ENCODE measurements around the gene CUL3.

The CUL3 gene

DNA sequence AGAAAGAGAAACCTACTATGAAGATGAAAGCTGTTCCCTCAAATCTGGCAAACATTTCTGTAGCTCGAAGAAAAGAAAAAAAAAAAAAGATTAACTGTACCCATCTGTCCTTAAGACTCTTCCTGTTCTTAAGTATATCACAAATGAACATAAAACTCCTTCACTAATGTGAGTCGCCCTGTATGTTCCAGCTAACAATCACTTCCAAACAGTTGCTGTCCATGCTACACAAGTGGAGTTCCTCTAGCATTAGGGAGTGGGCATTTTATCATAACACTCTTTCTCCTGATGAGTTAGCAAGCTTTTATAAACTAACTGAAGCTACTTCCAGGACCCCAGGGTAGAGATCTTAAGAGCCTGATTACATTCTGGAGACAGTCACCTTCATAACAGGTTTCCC is 5.8 kb downstream of the CUL3 start:
- no peak for DNase-seq

DNA sequence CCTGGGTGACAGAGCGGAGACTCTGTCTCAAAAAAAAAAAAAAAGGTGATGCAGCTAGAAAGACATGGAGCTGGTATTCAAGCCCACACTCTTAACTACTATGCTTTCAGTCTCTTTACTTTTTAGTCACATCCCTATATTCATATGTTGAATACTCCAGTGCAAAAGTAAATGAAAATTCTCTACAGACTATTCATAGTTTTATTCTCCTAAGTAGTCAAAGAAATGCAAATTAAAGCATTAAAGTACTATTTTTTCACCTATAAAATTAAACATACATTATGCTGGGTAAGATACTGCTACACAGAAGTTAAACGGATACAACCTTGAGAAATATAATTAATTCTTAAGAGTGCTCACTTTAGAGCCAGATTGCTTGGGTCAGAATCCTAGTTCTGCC is 7.6 kb downstream of the CUL3 start:
- no peak for DNase-seq

DNA sequence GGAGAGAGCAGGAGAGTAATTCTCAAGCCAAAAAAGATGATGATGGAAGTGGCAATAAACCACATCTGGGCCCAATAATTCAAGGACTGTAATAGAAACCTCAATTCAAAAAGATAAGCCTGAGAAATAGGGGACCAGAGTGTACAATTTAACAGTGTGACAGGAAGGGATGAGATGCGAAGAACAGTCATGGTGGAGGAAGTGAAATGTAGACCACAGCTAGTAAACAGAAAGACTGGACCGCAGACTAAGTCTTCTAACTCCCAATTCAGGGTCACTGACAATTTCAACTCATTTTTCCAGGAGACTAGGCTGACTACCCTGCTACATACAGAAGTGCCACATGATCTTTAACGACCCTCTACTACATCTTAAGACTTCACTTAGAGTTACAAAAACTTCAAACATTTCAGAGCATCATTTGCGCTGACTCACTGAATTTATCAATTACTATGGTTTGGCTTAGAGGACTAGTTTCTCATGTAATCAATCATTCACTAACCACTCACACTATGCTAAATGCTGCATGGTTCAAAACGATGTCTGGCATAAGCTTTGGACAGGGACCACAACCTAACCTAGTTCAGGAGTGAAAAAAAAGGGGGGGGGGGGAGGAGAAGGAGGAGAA is 9.0 kb downstream of the CUL3 start:
- DNase-seq, result peak; percentile 27

DNA sequence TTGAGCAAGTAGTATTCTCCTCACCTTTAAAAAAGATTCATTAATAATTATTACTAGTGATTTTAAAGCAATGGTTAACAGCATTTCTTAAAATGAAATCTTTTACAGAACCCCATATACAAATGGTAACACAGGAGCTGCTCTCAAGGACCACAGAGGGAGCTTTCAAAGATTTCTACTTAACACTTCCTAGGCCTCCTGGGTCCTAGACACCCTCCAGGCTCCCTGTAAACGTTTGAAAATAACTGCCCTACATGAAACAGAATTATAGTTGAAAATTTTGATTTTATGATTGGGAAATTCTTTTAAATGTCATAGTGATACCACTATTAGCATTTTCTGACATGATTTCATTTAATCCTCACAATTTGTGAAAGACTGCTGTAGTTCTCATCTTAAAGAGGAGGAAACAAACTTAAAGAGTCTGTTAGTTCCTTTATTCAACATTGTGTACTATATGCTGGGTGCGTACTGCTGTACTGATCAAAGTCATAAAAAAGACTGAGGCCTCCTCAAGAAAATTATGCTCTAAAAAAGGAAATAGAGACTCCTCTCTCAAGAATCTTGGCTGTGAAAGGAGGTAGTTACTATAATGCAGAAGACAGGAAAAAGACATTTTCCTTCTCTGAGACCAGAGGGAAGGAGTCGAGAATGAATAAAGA is 10.6 kb downstream of the CUL3 start:
- DNase-seq, result no peak

DNA sequence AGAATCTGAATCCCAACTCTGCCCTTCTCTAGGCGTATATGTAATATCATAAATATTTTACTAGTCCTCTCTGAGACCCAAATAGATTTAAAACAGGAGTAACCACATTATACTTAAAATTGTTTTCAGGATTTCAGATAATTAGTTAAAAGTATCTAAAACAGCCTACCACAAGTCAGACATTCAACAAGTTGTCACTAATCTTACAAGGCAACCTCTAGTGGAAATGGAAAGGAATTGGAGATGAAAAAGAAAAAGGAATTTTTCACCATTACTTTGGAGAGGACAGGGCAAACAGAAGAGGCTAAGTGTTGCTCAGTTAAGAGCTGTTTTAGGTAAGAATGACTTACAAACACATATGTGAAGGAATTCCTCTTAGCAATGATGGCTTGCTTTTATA is 11.4 kb downstream of the CUL3 start:
- no peak for DNase-seq

GRCh38 chr2:224572338-224572737 is 12.8 kb downstream of the CUL3 start:
- no peak for DNase-seq

- peak; percentile 39 for DNase-seq
Observed at GRCh38 chr2:224570328-224570993, 14.7 kb downstream of the CUL3 start.

GRCh38 chr2:224569654-224570053 is 15.5 kb downstream of the CUL3 start:
- no peak for DNase-seq

- DNase-seq, result no peak
Observed at GRCh38 chr2:224565452-224566035, 19.6 kb downstream of the CUL3 start.

DNA sequence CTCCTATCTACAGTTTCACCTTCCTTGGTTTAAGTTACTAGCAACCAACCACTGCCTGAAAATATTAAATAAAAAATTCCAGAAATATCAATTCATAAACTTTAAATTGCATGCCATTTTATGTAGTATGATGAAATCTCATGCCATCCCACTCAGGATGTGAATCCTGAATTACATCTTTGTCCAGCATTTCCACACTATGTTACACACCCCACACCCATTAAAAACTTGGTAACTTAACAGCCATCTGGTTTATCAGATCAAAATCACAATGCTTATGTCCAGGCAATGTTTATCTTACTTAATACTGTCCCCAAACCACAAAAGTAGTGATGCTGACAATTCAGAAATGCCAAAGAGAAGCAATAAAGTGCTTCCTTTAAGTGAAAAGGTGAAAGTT is 21.6 kb downstream of the CUL3 start:
- DNase-seq, result no peak

GRCh38 chr2:224562831-224563230 is 22.3 kb downstream of the CUL3 start:
- DNase-seq, result no peak

DNA sequence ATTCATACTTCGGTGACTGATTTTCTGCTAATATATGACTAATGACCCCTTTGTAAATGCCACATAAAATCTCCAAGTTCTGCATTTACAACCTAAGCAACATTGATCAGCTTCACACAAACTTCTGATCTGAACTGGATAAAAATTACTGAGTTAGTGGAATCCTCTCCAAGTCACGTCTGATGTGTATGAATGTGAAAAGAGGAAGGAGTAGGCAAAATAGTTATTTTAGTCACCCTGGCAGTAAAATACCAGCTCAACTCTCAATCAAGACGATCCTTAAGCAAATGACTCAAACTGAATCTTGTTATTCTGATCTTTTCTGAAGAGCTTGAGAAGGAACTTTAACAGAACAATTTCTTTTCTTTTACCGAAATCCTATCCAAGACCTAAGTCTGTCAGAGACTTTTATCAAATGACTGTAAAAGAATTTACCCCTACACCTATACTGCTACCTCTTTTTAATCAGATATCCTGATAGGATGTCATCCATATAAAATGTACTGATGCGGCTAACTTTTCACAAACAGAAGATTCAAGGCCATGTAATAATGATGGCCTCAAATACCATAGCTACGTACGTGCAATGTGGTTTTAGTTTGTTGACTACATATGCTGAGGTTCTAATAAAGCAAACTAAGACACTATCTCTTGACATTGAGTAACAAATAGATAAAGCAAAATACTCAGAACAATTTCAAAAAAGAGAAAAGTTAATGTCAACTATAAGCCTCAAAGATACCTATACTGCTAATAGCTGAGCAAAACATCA is 23.7 kb downstream of the CUL3 start:
- DNase-seq, result peak; percentile 36

GRCh38 chr2:224560549-224560948 is 24.6 kb downstream of the CUL3 start:
- no peak for DNase-seq

- no peak for DNase-seq
Observed at GRCh38 chr2:224557610-224558009, 27.6 kb downstream of the CUL3 start.

DNA sequence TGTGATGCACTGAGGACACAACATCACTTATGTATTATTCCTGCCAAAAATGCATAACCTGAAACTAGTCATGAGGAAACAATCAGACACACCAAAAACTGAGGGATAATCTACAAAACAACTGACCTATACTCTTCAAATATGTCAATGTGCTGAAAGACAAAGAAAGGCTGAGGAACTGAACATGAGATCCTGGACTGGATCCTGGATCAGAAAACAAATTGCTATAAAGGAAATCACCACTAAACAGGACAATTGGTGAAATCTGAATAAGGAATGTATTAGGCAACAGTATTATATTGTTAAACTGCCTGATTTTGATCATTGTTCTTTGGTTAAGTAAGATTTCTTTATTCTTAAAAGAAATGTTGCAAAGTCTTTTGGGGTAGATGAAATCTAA is 28.8 kb downstream of the CUL3 start:
- no peak for DNase-seq

DNA sequence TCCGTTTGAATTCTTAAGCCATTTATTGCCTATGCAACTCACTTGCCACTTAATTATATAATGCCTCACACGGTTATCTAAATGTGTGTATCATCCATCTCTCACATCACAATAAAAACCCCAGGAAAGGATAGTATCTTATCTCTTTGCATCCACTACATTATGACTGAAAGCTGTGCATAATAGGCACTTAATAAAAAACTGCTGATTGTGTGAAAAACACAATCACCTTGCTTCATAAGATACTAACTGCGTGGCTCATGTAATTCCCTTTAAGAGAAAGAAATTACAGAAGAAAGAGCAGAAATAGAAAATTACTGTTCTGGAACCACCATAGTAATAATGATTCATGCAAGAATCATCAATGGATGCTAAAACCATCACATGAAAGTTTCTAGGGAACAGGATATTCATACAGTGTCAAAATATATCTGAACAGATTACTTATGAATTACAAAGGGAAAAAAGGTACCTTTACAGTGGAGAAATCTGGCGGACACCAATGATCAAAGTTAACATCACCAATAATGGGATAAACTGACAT is 29.3 kb downstream of the CUL3 start:
- DNase-seq, result no peak

- DNase-seq, result no peak
Observed at GRCh38 chr2:224552771-224553170, 32.4 kb downstream of the CUL3 start.

GRCh38 chr2:224551693-224552092 is 33.5 kb downstream of the CUL3 start:
- no peak for DNase-seq

- no peak for DNase-seq
Observed at GRCh38 chr2:224546926-224547325, 38.2 kb downstream of the CUL3 start.

- no peak for DNase-seq
Observed at GRCh38 chr2:224545884-224546644, 39.1 kb downstream of the CUL3 start.

DNA sequence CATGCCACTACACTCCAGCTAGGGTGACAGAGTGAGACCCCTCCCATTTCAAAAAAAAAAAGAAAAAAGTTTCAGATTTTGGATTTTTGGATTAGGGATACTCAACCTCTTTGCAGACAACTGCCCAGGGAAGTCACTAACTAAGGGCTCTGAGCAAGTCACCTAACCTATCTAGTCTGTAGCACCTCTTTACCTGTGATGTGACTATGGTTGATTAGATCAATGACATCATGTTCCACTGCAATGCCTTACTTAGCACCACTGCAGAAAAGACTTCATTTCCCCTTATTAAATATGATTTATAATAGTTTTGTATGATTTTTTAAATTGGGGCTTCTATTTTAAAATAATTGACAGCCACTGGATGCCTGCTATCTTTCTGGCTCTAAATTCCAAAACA is 41.2 kb downstream of the CUL3 start:
- DNase-seq, result no peak

DNA sequence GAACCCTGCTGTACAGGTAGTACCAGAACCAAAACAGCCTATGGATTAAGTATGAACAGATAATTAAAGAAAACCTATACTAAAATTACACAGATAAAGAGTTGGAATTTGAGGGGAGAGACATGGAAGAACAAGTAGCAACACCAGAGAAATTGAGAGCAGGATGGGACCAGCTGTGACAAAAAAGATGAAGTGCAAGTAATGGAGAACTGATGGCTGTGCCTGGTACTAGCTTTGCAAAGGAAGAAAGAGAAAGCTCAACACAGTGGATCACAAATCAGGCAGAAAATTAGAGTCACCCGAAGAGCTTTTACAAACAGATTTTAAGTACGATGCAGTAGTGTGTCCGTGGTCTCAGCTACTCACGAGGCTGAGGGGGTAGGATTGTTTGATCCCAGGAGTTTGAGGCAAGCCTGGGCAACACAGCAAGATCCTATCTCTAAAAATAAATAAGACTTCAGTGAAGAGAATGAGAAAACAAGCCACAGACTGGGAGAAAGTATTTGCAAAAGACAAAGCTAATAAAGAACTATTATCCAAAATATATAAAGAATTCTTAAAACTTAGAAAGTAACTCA is 46.5 kb downstream of the CUL3 start:
- DNase-seq, result no peak

Data from activated CD4-positive, alpha-beta T cell treated with anti-CD3 and anti-CD28 coated beads, Interleukin-2, Interleukin-6, amounts not matched to agents 100 ng/mL and 50 ng/mL, durations not matched to agents 16 hours and 8 hours (primary cell).